GM12874 (cell line): ENCODE results near the gene SLC22A23.

Experiments
- TF ChIP-seq, protein P1 (sequence below): IDR thresholded peaks from 2 replicates; pipeline ENCODE4 v1.5.1; 2011; ENCODE audit warnings: low read depth, mild to moderate bottlenecking, control low read depth, low read length, moderate library complexity; ENCODE audit not compliant: insufficient read depth

SLC22A23 gene

GRCh38 chr6:3221578-3221977 is 235.3 kb downstream of the SLC22A23 start:
- TF ChIP-seq, protein P1, sequence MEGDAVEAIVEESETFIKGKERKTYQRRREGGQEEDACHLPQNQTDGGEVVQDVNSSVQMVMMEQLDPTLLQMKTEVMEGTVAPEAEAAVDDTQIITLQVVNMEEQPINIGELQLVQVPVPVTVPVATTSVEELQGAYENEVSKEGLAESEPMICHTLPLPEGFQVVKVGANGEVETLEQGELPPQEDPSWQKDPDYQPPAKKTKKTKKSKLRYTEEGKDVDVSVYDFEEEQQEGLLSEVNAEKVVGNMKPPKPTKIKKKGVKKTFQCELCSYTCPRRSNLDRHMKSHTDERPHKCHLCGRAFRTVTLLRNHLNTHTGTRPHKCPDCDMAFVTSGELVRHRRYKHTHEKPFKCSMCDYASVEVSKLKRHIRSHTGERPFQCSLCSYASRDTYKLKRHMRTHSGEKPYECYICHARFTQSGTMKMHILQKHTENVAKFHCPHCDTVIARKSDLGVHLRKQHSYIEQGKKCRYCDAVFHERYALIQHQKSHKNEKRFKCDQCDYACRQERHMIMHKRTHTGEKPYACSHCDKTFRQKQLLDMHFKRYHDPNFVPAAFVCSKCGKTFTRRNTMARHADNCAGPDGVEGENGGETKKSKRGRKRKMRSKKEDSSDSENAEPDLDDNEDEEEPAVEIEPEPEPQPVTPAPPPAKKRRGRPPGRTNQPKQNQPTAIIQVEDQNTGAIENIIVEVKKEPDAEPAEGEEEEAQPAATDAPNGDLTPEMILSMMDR = no peak

DNA sequence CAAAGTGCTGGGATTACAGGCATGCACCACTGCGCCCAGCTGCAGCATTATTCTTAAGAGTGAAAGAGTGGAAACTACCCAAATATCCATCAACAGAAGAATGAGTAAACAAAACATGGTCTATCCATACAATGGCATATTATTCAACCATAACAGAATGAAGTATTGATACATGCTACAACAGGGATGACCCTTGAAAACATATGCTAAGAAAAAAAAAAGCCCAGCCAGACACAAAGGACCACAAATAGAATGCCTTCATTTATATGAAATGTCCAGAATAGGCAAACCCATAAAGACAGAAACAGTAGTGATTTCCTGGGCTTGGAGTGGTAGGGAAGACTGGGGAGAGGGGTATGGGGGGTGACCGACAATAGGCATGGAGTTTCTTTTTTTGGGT is 236.5 kb downstream of the SLC22A23 start:
- TF ChIP-seq, protein P1 = no peak
